Activated CD8-positive, alpha-beta memory T cell treated with anti-CD3 and anti-CD28 coated beads for 24 hours (primary cell): Measurements from ENCODE around the gene GMEB2.
"Not testable (repeated sequence)": the region's sequence is repeated elsewhere in the genome, so short reads cannot be mapped to it uniquely, and the experiment has no call there.

Experiments
- DNase-seq: peaks from one replicate; pipeline ENCODE4 v3.0.0-alpha.2; 2020

GMEB2 gene

GRCh38 chr20:63626424-63627128 lies at the start of gene GMEB2:
Gene GMEB2, minus strand, starts transcription at chr20:63627101. Its CDS starts 7,704 bp downstream, at chr20:63619397.
- DNase-seq, result peak; percentile 88

- no peak for DNase-seq
These were observed 48.9 kb upstream of the GMEB2 start for GRCh38 chr20:63675681-63676368.

- no peak for DNase-seq
These were observed 47.0 kb upstream of the GMEB2 start for GRCh38 chr20:63673951-63674350.

GRCh38 chr20:63672666-63673065 lies 45.8 kb upstream of the GMEB2 start:
- DNase-seq, result no peak

- DNase-seq, result not testable (repeated sequence)
These were observed 44.8 kb upstream of the GMEB2 start for GRCh38 chr20:63671695-63672094.

- DNase-seq, result no peak
These were observed 41.5 kb upstream of the GMEB2 start for GRCh38 chr20:63668351-63668750.

GRCh38 chr20:63667858-63668257 lies 41.0 kb upstream of the GMEB2 start:
- no peak for DNase-seq

GRCh38 chr20:63665708-63666107 lies 38.8 kb upstream of the GMEB2 start:
- DNase-seq, result no peak

GRCh38 chr20:63664861-63665594 lies 38.1 kb upstream of the GMEB2 start:
- DNase-seq, result no peak

GRCh38 chr20:63664143-63664851 lies 37.4 kb upstream of the GMEB2 start:
- DNase-seq, result no peak

GRCh38 chr20:63663332-63664066 lies 36.6 kb upstream of the GMEB2 start:
- no peak for DNase-seq

- DNase-seq, result no peak
These were observed 35.9 kb upstream of the GMEB2 start for GRCh38 chr20:63662813-63663189.

GRCh38 chr20:63661959-63662812 lies 35.3 kb upstream of the GMEB2 start:
- no peak for DNase-seq

- DNase-seq, result no peak
These were observed 34.2 kb upstream of the GMEB2 start for GRCh38 chr20:63661108-63661507.

- no peak for DNase-seq
These were observed 33.7 kb upstream of the GMEB2 start for GRCh38 chr20:63660622-63661021.

GRCh38 chr20:63660174-63660573 lies 33.3 kb upstream of the GMEB2 start:
- DNase-seq, result not testable (repeated sequence)

- DNase-seq, result no peak
These were observed 32.5 kb upstream of the GMEB2 start for GRCh38 chr20:63659370-63659769.

- DNase-seq, result no peak
These were observed 31.9 kb upstream of the GMEB2 start for GRCh38 chr20:63658749-63659187.

- peak; percentile 99 for DNase-seq
These were observed 31.2 kb upstream of the GMEB2 start, which contains the start of gene RTEL1 for GRCh38 chr20:63657937-63658748. Gene RTEL1, plus strand, starts transcription at chr20:63658312. Its CDS starts 1,091 bp downstream, at chr20:63659403.

GRCh38 chr20:63657260-63657936 lies 30.5 kb upstream of the GMEB2 start:
- DNase-seq, result no peak
